ENCODE measurements around the gene EGFL8. TPM values are rescaled to one million over a fixed set of nuclear protein-coding genes. Genes with fewer than 3 reads are reported as not detected.

The EGFL8 gene
- total and polyA plus RNA-seq, 9 of the 15 experiments (the other 6 are each of a cell fraction or from before 2014, with no cell fraction given), result 2.2 to 47.4 (median 14.2) TPM

GRCh38 chr6:32195902-32196681 lies 31.7 kb downstream of the EGFL8 start (continued):
- no peak for TF ChIP-seq SAFB2 (IDR thresholded peaks at IDR 0.05; ENCODE audit: borderline replicate concordance, low read depth, low read length, severe bottlenecking)
- no peak for TF ChIP-seq TEAD2 (tag; IDR thresholded peaks at IDR 0.05)
- TF ChIP-seq CAMTA2 (CRISPR knock-in tag; conservative IDR thresholded peaks at IDR 0.05), result 0 out of 2 replicates have a peak, but pooled peaks have one; percentile 45
- TF ChIP-seq ZBTB33 (CRISPR knock-in tag; IDR thresholded peaks at IDR 0.05), result no peak; the same call in 1 of the 2 replicates
- peak; percentile 7; the same call in 1 of the 2 replicates for TF ChIP-seq ZNF175 (CRISPR knock-in tag; IDR thresholded peaks at IDR 0.05; ENCODE audit: low read depth)
- TF ChIP-seq CHD1 (IDR thresholded peaks at IDR 0.05; ENCODE audit: low read length), result peak; percentile 86
- TF ChIP-seq POLR2G (IDR thresholded peaks at IDR 0.05; ENCODE audit: low read depth, low read length), result peak; percentile 97
- peak; percentile 1; the same call in 1 of the 2 replicates for TF ChIP-seq USF1 (CRISPR knock-in tag; IDR thresholded peaks at IDR 0.05)
- TF ChIP-seq THAP7 (CRISPR knock-in tag; IDR thresholded peaks at IDR 0.05), result no peak; the same call in 1 of the 2 replicates
- TF ChIP-seq ZNF785 (CRISPR knock-in tag; IDR thresholded peaks at IDR 0.05), result no peak
- TF ChIP-seq KHSRP (IDR thresholded peaks at IDR 0.05), result peak; percentile 88
- no peak for TF ChIP-seq NELFE (IDR thresholded peaks at IDR 0.05; ENCODE audit: insufficient read depth, insufficient read length)
- TF ChIP-seq TAF15 (IDR thresholded peaks at IDR 0.05; ENCODE audit: low read depth, low read length), result no peak
- TF ChIP-seq ZBED1 (IDR thresholded peaks at IDR 0.05), result no peak; the same call in 1 of the 2 replicates
- TF ChIP-seq RFX1 (IDR thresholded peaks at IDR 0.05), result peak; percentile 94
- TF ChIP-seq TEAD1 (CRISPR knock-in tag; IDR thresholded peaks at IDR 0.05), result peak; percentile 2 to 58; a peak in 1 of 4 replicates
- TF ChIP-seq SETDB1 (IDR thresholded peaks at IDR 0.05; ENCODE audit: low read length), result no peak
- peak; percentile 72; the same call in 1 of the 2 replicates for TF ChIP-seq FOXJ2 (tag; IDR thresholded peaks at IDR 0.05)
- TF ChIP-seq TBP (optimal IDR thresholded peaks at IDR 0.05; ENCODE audit: low read depth, low read length), result peak; percentile 74
- TF ChIP-seq U2AF2 (optimal IDR thresholded peaks at IDR 0.05; ENCODE audit: low read depth, low read length), result no peak
- 0 out of 2 replicates have a peak, but pooled peaks have one; percentile 38 for TF ChIP-seq ZNF311 (CRISPR knock-in tag; IDR thresholded peaks at IDR 0.05)
- TF ChIP-seq HBP1 (CRISPR knock-in tag; IDR thresholded peaks at IDR 0.05), result no peak

Measured in K562 (cell line).